Osteoblast (primary cell): ENCODE measurements around the gene EFR3B. TPM values are rescaled to one million over a fixed set of nuclear protein-coding genes. Genes with fewer than 3 reads are reported as not detected.
A peak's percentile ranks its signal among the peaks of the same experiment; 100 is the strongest.

Experiments used
- DNase-seq: peaks from one replicate; pipeline ENCODE4 v3.0.0; 2011; ENCODE audit warnings: low spot score, mixed read lengths; ENCODE audit not compliant: insufficient read length; ENCODE audit errors: missing footprints
- H2AFZ ChIP-seq: 2 replicates; pipeline ENCODE4 v1.6.0; 2011; ENCODE audit warnings: mild to moderate bottlenecking, low read length
- H3K27ac ChIP-seq: 2 replicates; pipeline ENCODE4 v1.5.1; 2011; ENCODE audit warnings: mild to moderate bottlenecking, low read depth, low read length, moderate library complexity
- H3K27me3 ChIP-seq: 2 replicates; pipeline ENCODE4 v1.6.0; 2012; ENCODE audit warnings: mild to moderate bottlenecking, control low read depth, inconsistent platforms, low read length, moderate library complexity; ENCODE audit not compliant: insufficient read depth
- H3K36me3 ChIP-seq: 2 replicates; pipeline ENCODE4 v1.5.1; 2011; ENCODE audit warnings: mild to moderate bottlenecking, low read length, control low read depth, moderate library complexity; ENCODE audit not compliant: insufficient read depth
- H3K4me1 ChIP-seq: 2 replicates; pipeline ENCODE4 v1.5.1; 2011; ENCODE audit warnings: mild to moderate bottlenecking, low read length, control low read depth, moderate library complexity; ENCODE audit not compliant: insufficient read depth
- H3K4me2 ChIP-seq: 2 replicates; pipeline ENCODE4 v1.6.0; 2011; ENCODE audit warnings: mild to moderate bottlenecking, low read length; ENCODE audit not compliant: insufficient read depth
- H3K4me3 ChIP-seq: fragments of 200-600 bp; sonication (generic); 3 replicates; pipeline ENCODE4 v1.5.1; 2012; ENCODE audit warnings: mild to moderate bottlenecking, low read length, inconsistent platforms; ENCODE audit not compliant: insufficient read depth
- H3K79me2 ChIP-seq: 2 replicates; pipeline ENCODE4 v1.6.0; 2012; ENCODE audit warnings: mild to moderate bottlenecking, low read length, control low read depth, inconsistent platforms; ENCODE audit not compliant: insufficient read depth
- H3K9me3 ChIP-seq: 2 replicates; pipeline ENCODE4 v1.5.1; 2011; ENCODE audit warnings: low read depth, low read length, control low read depth
- H4K20me1 ChIP-seq: 2 replicates; pipeline ENCODE4 v1.6.0; 2012; ENCODE audit warnings: mild to moderate bottlenecking, low read length, control low read depth; ENCODE audit not compliant: insufficient read depth
- total RNA-seq: library from RNA; depleted of rRNA; stranded (reverse); fragments of >200 nt; gene quantifications from 2 replicates; pipeline ENCODE4 v1.2.3, GENCODE V29; 2012
- TF ChIP-seq, protein P1 (sequence below): IDR thresholded peaks from 2 replicates; pipeline ENCODE4 v1.5.1; 2011; ENCODE audit warnings: mild to moderate bottlenecking, low read depth, low read length, moderate library complexity; ENCODE audit errors: extremely low read depth

Gene EFR3B
- total RNA-seq, 1 donor, result 0.72 TPM

GRCh38 chr2:25000036-25000435, 41.8 kb upstream of the EFR3B start:
- TF ChIP-seq, protein P1, sequence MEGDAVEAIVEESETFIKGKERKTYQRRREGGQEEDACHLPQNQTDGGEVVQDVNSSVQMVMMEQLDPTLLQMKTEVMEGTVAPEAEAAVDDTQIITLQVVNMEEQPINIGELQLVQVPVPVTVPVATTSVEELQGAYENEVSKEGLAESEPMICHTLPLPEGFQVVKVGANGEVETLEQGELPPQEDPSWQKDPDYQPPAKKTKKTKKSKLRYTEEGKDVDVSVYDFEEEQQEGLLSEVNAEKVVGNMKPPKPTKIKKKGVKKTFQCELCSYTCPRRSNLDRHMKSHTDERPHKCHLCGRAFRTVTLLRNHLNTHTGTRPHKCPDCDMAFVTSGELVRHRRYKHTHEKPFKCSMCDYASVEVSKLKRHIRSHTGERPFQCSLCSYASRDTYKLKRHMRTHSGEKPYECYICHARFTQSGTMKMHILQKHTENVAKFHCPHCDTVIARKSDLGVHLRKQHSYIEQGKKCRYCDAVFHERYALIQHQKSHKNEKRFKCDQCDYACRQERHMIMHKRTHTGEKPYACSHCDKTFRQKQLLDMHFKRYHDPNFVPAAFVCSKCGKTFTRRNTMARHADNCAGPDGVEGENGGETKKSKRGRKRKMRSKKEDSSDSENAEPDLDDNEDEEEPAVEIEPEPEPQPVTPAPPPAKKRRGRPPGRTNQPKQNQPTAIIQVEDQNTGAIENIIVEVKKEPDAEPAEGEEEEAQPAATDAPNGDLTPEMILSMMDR, result no peak
- Histone ChIP-seq H3K79me2 (no peaks in the 10 kb centered on the region), H3K27ac (peak overlapping the region; percentile 19), H4K20me1 (no peaks in the 10 kb centered on the region), H3K4me3 (peak overlapping the region; percentile 6), H3K36me3 (no peaks in the 10 kb centered on the region), H3K27me3 (no peaks in the 10 kb centered on the region), H3K4me2 (peak overlapping the region; percentile 60), H3K4me1 (peaks cover 23% of the 10 kb centered on the region), H2AFZ (peak overlapping the region; percentile 40), H3K9me3 (no peaks in the 10 kb centered on the region)
- no peak for DNase-seq

DNA sequence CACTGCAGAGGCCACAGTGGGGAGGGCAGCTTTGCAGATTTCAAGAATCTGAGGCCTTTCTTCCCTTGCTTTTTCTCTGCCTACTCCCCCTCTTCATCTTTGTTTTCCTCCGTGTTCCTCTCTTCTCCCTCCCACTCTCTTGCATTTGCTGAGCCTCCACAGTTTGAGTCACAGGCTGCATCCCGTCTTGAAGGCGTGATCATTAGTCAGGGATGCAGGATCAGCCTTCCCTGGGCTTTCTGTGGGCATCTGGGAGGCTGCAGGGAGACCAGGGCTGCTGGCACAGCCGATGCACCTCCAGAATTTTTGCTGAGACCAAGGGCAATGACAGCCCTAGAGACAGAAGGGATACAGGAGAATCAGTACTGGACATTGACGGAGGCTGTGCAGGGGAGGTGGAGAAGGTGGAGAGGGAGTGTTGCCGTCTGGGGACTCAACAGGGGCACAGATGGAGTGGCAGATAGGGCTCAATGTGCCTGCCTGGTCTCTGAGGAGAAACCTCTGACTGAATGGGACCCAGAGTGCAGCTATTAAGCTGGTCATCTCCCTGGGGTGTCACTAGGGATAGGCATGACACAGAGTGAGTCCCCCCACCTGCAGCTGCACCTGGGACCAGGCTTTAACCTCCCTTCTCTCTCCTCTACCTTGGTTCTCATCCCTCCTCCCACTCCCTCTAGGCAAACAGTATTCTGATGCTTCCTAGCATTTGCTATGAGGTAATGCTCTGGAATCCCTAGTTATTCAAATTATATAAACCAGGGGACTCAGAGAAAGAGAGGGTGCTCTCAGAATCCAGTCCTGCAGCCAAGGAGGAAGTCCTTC, 41.2 kb upstream of the EFR3B start:
- H3K9me3 ChIP-seq, result no peaks in the 10 kb centered on the region
- TF ChIP-seq, protein P1, result no peak
- peak overlapping the region; percentile 60 for H3K4me2 ChIP-seq
- H3K4me3 ChIP-seq, result peak overlapping the region; percentile 6
- no peaks in the 10 kb centered on the region for H3K27me3 ChIP-seq
- peaks cover 23% of the 10 kb centered on the region for H3K4me1 ChIP-seq
- peak overlapping the region; percentile 40 for H2AFZ ChIP-seq
- H3K79me2 ChIP-seq, result no peaks in the 10 kb centered on the region
- no peak for DNase-seq
- peak overlapping the region; percentile 24 for H3K27ac ChIP-seq
- H3K36me3 ChIP-seq, result no peaks in the 10 kb centered on the region
- H4K20me1 ChIP-seq, result no peaks in the 10 kb centered on the region

DNA sequence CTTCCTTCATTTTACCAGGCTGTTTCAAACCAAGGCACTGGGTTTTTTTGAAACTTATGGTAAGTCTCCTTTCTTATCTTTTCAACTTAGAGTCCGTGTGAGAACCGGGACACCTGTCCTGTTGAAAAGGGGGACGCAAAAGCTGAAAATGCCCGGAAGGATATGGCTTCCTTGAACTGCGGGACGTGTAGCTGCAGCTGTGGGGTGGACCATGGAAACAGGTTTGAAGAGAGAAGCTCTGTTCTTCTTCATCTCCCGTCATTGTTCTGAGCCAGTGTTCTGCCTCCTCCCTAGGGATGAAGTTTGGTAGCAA, 40.6 kb upstream of the EFR3B start:
- Histone ChIP-seq H3K4me1 (peaks cover 23% of the 10 kb centered on the region), H3K4me3 (no peak overlapping the region), H3K79me2 (no peaks in the 10 kb centered on the region), H3K27me3 (no peaks in the 10 kb centered on the region), H3K36me3 (no peaks in the 10 kb centered on the region), H2AFZ (no peak overlapping the region), H3K27ac (no peak overlapping the region), H3K9me3 (no peaks in the 10 kb centered on the region), H4K20me1 (no peaks in the 10 kb centered on the region), H3K4me2 (no peak overlapping the region)
- no peak for DNase-seq
- TF ChIP-seq, protein P1, result no peak

GRCh38 chr2:25002066-25002465, 39.8 kb upstream of the EFR3B start:
- Histone ChIP-seq H3K79me2 (no peaks in the 10 kb centered on the region), H3K4me3 (no peak overlapping the region), H3K4me1 (peaks cover 16% of the 10 kb centered on the region), H3K27ac (no peak overlapping the region), H3K36me3 (no peaks in the 10 kb centered on the region), H3K27me3 (no peaks in the 10 kb centered on the region), H2AFZ (no peak overlapping the region), H3K9me3 (no peaks in the 10 kb centered on the region), H3K4me2 (no peak overlapping the region), H4K20me1 (no peaks in the 10 kb centered on the region)
- DNase-seq, result no peak
- TF ChIP-seq, protein P1, result no peak
